ENCODE results near the gene AATK. TPM values are rescaled to one million over a fixed set of nuclear protein-coding genes. Genes with fewer than 3 reads are reported as not detected.

The AATK gene
- total RNA-seq, 1 experiment from 2014 or later, result 1.1 TPM

DNA sequence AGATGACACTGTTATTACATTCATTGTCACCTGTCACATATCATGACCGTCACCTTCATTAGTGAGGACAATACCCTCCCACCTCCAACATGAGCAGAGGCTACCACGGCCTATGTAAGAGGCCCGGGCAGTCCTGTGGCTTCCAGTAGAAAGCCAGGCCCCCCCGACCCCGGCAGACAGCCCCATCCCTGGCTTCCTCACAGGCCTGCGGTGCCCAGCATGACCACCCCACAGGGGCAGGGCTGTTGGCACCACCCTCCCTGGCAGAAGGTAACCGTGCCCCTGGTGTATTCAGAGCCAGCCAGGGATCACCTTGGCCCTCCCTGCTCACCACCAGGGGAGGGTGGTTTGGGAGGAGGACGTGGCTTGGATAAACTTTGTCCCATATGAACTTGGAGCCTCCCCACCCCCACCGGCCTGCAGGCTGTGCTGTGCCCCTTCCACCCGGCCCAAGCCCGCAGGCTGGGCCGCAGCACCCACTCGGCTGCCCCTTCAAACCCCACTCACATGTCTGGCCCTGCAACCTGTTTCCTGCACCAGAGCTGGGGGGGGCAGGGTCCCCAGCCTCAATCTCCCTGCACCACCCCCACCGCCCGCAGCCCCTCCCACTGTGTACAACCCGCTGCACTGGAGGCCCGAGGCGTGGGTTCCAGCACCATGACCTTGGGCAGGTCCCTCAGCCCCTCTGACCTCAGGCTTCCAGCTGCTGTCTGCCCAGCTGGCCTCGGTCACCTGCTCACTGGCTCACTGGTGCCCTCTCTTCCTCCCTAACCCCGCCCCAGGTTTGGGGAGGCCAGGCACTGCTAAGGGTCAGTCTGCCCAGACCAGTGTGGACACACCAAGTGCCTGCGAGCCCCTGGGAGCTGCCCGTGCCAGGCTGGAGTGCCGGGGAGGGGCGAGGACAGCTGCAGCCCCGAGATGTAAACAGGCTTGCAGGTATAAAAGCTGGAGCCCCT is 12.4 kb upstream of the AATK start:
- no peaks in the 10 kb centered on the region for H3K9me3 ChIP-seq (ENCODE audit: low read length)
- H3K9ac ChIP-seq (ENCODE audit: low read length), result no peak overlapping the region
- TF ChIP-seq EZH2 (IDR thresholded peaks at IDR 0.05; ENCODE audit: low read length, unreplicated experiment), result no peak
- TF ChIP-seq, protein P1, sequence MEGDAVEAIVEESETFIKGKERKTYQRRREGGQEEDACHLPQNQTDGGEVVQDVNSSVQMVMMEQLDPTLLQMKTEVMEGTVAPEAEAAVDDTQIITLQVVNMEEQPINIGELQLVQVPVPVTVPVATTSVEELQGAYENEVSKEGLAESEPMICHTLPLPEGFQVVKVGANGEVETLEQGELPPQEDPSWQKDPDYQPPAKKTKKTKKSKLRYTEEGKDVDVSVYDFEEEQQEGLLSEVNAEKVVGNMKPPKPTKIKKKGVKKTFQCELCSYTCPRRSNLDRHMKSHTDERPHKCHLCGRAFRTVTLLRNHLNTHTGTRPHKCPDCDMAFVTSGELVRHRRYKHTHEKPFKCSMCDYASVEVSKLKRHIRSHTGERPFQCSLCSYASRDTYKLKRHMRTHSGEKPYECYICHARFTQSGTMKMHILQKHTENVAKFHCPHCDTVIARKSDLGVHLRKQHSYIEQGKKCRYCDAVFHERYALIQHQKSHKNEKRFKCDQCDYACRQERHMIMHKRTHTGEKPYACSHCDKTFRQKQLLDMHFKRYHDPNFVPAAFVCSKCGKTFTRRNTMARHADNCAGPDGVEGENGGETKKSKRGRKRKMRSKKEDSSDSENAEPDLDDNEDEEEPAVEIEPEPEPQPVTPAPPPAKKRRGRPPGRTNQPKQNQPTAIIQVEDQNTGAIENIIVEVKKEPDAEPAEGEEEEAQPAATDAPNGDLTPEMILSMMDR (conservative IDR thresholded peaks at IDR 0.05; ENCODE audit: low read depth, low read length), result no peak
- no peak for TF ChIP-seq EZH2phosphoT487 (IDR thresholded peaks at IDR 0.05; ENCODE audit: borderline replicate concordance, low read length)
- H3K4me1 ChIP-seq (ENCODE audit: insufficient read depth, low read length), result no peaks in the 10 kb centered on the region
- H2AFZ ChIP-seq (ENCODE audit: low read length), result no peak overlapping the region
- H3K27me3 ChIP-seq (ENCODE audit: low read length), result no peaks in the 10 kb centered on the region
- POLR2A ChIA-PET (ENCODE audit: unreplicated experiment), result no interaction called here
- H3K27ac ChIP-seq (ENCODE audit: low read length), result no peak overlapping the region
- no TSS peak for BruUV-seq (replicated peaks)
- H3F3A ChIP-seq (ENCODE audit: low read length, unreplicated experiment), result no peaks in the 10 kb centered on the region
- CTCF ChIA-PET, result no interaction called here
- intact Hi-C loops (cut with micrococcal nuclease), result no loop called here
- H3K36me3 ChIP-seq (ENCODE audit: low read depth, low read length), result no peaks in the 10 kb centered on the region
- DNase-seq (no peak), ATAC-seq (no peak)
- H3K4me3 ChIP-seq (ENCODE audit: low read length), result no peak overlapping the region
- no peaks in the 10 kb centered on the region for H3K79me2 ChIP-seq (ENCODE audit: low read length)
- H4K20me1 ChIP-seq (ENCODE audit: low read length), result no peaks in the 10 kb centered on the region
- no peak overlapping the region for H3K4me2 ChIP-seq (ENCODE audit: low read length)
- H3K9me2 ChIP-seq (replicated peaks; ENCODE audit: low read length), result no peaks in the 10 kb centered on the region

DNA sequence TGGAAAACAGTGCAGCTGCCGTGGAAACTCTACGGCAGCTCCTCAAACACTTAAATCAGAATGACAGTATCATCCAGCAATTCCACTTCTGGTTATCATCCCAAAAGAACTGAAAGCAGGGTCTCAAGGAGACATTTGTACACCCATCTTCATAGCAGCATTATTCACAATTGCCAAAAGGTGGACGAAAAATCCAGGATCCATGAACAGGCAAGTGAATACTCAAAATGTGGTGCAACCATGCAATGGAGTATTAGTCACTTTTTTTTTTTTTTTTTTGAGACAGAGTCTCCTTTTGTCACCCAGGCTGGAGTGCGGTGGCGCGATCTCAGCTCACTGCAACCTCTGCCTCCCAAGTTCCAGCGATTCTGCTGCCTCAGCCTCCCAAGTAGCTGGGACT is 10.6 kb upstream of the AATK start:
- H3K36me3 ChIP-seq (ENCODE audit: low read depth, low read length), result no peaks in the 10 kb centered on the region
- no peaks in the 10 kb centered on the region for H3K79me2 ChIP-seq (ENCODE audit: low read length)
- H3K9ac ChIP-seq (ENCODE audit: low read length), result no peak overlapping the region
- no peaks in the 10 kb centered on the region for H3F3A ChIP-seq (ENCODE audit: low read length, unreplicated experiment)
- ChIA-PET CTCF (interaction anchor here (0.6 kb wide), 1 partner anchor 64 kb away, joined by 3 read pairs; no protein-coding TSS in a partner anchor), POLR2A (ENCODE audit: unreplicated experiment) (no interaction called here)
- H3K9me2 ChIP-seq (replicated peaks; ENCODE audit: low read length), result no peaks in the 10 kb centered on the region
- no peak overlapping the region for H3K4me3 ChIP-seq (ENCODE audit: low read length)
- no peak for TF ChIP-seq EZH2 (IDR thresholded peaks at IDR 0.05; ENCODE audit: low read length, unreplicated experiment)
- no peak for TF ChIP-seq EZH2phosphoT487 (IDR thresholded peaks at IDR 0.05; ENCODE audit: borderline replicate concordance, low read length)
- TF ChIP-seq, protein P1 (conservative IDR thresholded peaks at IDR 0.05; ENCODE audit: low read depth, low read length), result no peak
- H4K20me1 ChIP-seq (ENCODE audit: low read length), result no peaks in the 10 kb centered on the region
- no peak overlapping the region for H3K27ac ChIP-seq (ENCODE audit: low read length)
- no peaks in the 10 kb centered on the region for H3K9me3 ChIP-seq (ENCODE audit: low read length)
- H3K4me1 ChIP-seq (ENCODE audit: insufficient read depth, low read length), result no peaks in the 10 kb centered on the region
- no peaks in the 10 kb centered on the region for H3K27me3 ChIP-seq (ENCODE audit: low read length)
- intact Hi-C loops (cut with micrococcal nuclease), result no loop called here
- no peak for DNase-seq
- no peak overlapping the region for H2AFZ ChIP-seq (ENCODE audit: low read length)
- H3K4me2 ChIP-seq (ENCODE audit: low read length), result no peak overlapping the region
- BruUV-seq (replicated peaks), result no TSS peak
- ATAC-seq, result no peak

DNA sequence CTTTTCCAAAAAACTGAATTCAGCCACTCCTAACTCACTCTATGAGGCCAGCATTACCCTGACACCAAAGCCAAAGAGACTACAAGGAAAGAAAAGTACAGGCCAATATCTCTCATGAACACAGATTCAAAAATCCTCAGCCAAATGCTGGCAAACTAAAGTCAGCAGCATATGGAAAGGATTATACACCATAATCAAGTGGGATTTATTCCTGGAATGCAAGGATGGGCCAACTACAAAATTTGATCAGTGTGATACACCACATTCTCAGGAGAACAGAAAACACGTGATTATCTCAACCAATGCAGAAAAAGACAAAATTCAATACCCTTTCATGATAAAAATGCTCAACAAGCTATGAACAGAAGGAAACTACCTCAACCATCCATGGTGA is 7.7 kb upstream of the AATK start:
- no TSS peak for BruUV-seq (replicated peaks)
- Histone ChIP-seq H3K9me2 (replicated peaks; ENCODE audit: low read length) (no peaks in the 10 kb centered on the region), H3K4me2 (ENCODE audit: low read length) (no peak overlapping the region), H3K79me2 (ENCODE audit: low read length) (no peaks in the 10 kb centered on the region), H3K36me3 (ENCODE audit: low read depth, low read length) (no peaks in the 10 kb centered on the region), H3K27me3 (ENCODE audit: low read length) (no peaks in the 10 kb centered on the region), H3F3A (ENCODE audit: low read length, unreplicated experiment) (no peaks in the 10 kb centered on the region), H4K20me1 (ENCODE audit: low read length) (no peaks in the 10 kb centered on the region), H3K4me3 (ENCODE audit: low read length) (no peak overlapping the region), H3K27ac (ENCODE audit: low read length) (no peak overlapping the region), H3K9ac (ENCODE audit: low read length) (no peak overlapping the region), H3K4me1 (ENCODE audit: insufficient read depth, low read length) (no peaks in the 10 kb centered on the region), H3K9me3 (ENCODE audit: low read length) (no peaks in the 10 kb centered on the region), H2AFZ (ENCODE audit: low read length) (no peak overlapping the region)
- TF ChIP-seq, protein P1 (conservative IDR thresholded peaks at IDR 0.05; ENCODE audit: low read depth, low read length), result no peak
- DNase-seq (no peak), ATAC-seq (no peak)
- CTCF ChIA-PET, result no interaction called here
- intact Hi-C loops (cut with micrococcal nuclease), result no loop called here
- POLR2A ChIA-PET (ENCODE audit: unreplicated experiment), result no interaction called here
